22Rv1 (cell line): Measurements from ENCODE around the gene ANKS1B.

Experiments used
- CTCF ChIP-seq: fragments of 450-650 bp; IDR thresholded peaks from 2 replicates; pipeline ENCODE4 v1.5.1; 2017; ENCODE audit warnings: mild to moderate bottlenecking
- ZFX ChIP-seq: fragments of 450-650 bp; IDR thresholded peaks from 2 replicates; pipeline ENCODE4 v1.6.1; 2017; ENCODE audit warnings: antibody characterized with exemption, borderline replicate concordance

- no peak for TF ChIP-seq CTCF
- TF ChIP-seq ZFX: no peak
Observed at GRCh38 chr12:99153293-99153692, 831.4 kb downstream of the ANKS1B start.
